Germinal center (tissue), 1 donor: ENCODE results near the gene CSMD2.
"Not testable (repeated sequence)": the region's sequence is repeated elsewhere in the genome, so short reads cannot be mapped to it uniquely, and the experiment has no call there.

ENCODE experiments used
- DNase-seq: peaks from one replicate; pipeline ENCODE4 v3.0.0; 2012; ENCODE audit warnings: mixed read lengths, low spot score

The CSMD2 gene

DNA sequence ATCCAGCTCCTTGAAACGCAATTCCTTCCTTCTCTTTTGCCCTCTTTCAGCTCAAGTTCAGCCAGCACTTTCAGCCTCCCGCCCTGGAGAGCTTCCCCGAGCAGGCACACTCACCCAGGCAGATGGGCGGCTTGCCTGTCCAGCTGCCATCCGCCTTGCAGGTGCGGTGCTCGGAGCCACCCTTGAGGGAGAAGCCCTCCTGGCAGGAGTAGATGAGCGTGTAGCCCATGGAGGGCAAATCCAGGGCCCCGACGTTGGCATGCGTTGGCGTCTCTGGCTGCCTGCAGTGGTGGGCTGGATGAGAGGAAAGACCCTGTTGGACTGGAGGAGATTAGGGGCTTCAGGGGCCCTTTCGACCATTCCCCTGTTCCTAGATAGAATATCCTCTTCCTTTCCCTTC lies 632.1 kb downstream of the CSMD2 start:
- DNase-seq, result no peak

DNA sequence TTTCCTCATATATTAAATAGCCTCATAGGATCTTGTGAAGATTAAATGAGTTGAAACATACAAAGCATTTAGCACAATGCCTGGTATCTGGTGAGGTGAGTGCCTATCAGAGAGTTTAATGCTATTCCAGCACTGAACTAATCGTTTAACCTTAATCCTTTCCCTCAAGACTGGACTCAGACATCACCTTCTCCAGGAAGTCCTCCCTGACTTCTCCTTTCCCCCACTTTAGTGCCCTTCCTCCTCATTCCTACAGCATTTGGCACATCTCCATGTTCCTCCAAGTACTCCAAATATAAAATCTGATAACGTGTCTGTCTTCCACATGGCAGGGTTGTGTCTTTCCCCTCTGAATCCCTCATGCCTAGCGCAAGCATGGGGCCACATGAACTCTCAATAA lies 632.8 kb downstream of the CSMD2 start:
- DNase-seq, result no peak

DNA sequence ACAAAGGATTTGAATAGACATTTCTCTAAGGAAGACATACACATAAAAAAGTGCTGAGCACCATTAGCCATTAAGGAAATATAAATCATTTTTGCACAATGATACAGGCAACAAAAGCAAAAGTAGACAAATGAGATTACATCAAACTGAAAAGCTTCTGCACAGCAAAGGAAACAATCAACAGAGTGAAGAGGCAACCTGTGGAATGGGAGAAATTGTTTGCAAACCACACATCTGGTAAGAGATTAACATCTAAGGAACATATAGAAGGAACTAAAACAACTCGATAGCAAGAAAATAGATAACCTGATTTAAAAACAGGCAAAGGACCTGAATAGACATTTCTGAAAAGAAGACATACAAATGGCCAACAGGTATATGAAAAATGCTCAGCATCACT lies 635.1 kb downstream of the CSMD2 start:
- DNase-seq, result no peak

DNA sequence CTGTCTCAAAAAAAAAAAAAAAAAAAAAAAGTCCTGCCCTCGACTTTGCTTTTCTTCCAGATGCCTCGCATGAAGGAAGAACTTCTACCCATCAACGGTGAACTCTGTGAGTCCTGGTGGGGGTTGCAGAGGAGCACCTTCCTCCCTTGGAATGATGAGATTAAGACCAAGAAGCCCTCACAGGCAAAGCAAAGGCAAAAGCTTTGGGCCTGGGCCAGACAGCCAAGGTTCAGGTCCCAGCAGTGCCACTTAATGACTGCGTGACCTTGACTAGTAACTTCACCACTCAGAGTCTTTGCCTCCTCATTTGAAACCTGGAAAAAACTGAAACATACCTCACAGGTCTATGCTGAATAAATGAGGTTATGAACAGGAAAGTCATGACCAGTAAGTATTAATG lies 637.1 kb downstream of the CSMD2 start:
- DNase-seq, result no peak

DNA sequence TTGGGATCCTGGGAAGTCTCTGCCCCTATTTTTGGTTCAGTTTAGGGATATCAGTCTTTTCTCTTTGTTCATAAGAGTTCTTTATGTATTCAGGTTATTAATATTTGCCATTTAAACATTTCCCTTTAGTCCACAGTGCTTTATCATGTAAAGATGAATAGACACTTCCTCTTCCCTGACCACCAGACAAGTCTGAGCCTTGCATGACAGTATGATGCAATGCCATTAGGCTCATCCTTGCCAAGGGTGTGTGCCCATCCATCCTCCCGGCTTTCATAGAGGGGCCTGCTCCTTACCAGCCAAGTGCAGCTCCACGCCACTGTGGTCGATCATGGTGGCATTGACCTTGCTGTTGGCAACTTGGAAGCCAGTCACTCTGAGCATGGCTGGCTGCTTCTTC lies 640.4 kb downstream of the CSMD2 start:
- DNase-seq, result no peak

DNA sequence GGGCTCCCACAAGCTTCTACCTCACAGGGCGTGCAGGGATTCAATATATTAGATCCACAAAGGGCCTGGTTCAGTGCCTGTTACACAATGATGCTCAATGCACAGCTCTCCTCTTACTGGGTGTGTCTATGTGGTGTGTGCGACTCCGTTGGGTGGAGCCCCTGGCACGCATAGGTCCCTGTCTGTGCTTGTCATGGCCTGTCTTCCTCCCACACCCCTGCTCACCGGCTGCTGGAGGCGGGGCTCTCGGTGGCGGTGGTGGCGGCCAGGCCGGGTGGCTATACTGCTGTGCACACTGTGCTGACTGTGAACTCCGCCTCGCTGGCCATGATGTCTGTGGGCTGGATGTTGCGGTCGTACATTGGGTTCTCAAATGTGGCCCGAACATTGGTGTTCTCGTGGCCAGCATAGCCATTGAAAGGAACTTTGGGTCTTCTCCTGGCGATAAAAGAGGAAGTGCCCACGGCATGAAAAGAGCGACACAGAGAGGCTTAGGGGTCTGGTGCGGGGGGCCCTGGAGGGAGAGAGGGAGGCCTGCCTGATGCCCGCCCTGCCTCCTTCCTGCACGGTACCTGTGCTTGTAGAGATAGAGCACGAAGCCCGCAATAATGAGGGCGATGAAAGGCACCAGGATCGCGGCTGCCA lies 645.7 kb downstream of the CSMD2 start:
- DNase-seq, result no peak

DNA sequence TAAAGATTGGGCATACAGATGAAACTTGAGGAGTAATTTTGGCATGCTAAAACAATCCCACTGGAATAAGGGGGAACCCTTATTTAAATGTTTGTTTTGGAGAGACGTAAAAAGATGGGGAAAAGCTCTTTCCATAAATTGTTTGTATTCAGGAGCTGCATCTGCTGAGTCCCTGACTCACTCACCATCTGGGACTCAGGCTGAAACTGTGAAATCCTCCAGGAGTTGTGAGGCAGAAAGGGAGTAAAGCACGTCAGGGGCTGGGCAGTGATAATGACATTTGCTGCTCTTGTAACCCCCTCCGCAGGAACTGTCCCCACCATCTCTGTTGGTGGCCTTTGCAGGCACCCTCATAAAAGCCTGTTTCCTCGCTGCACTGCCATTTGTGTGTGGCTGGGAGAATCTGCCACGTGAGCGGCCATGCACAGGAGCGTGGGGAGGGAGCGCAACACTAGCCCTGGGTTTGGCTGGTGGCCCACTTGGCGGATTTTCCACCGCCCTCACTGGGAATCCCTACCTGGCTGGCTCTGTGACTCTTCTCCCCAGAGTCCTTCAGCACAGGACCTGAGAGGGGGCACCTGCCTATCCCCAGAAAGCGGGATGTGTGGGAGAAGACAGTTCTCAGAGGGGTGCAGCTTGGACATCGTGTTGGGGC lies 647.3 kb downstream of the CSMD2 start:
- no peak for DNase-seq

DNA sequence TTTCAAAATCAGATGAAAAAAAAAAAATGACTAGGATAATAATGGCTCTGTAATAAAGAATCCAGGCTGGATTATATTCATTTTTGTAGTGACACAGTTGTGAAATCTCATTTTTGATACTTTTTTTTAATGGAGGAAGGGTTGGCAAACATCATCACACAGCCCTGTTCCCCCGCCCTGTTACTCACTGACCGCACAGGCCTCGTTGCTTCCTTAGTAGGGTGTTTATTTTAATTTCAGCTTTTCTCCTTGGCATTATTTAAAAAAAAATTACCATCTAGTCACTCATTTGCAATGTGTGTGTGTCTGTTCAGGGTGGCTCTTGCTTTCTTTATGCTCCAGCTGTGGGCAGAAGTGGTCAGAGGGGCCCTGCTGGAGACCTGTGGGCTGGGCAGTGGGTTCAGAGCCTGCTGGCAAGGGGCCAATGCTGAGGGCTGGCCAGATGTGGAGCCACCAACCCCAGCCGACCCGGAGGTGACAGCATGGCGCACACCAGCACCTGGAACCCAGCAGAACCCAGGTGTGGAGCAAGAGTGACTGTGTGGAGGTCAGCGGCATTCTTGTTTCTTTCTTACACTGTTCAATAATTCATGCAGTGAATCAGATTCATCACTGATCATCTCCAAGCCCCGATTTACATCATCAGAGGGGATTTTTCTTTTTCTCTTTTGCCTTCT lies 648.0 kb downstream of the CSMD2 start:
- DNase-seq, result no peak

DNA sequence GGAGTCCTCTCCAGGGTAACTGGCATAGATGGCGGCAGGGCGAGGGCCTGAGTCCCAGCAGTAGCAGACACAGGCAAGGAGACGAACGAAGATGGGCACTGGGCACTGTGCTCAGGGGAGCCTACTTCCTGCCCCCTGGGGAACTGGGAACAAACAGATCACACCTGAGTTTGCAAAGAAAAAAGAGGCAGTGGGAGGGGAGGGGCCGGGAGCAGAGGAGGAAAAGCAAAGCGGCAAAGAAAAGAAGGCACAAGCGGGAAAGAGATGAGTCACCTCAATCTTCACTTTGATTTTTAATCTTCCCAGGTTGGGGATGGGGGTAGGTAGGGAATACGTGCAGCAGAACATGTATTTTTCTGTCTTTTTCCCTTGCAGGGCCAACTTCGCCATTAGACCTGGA lies 648.6 kb downstream of the CSMD2 start:
- no peak for DNase-seq

DNA sequence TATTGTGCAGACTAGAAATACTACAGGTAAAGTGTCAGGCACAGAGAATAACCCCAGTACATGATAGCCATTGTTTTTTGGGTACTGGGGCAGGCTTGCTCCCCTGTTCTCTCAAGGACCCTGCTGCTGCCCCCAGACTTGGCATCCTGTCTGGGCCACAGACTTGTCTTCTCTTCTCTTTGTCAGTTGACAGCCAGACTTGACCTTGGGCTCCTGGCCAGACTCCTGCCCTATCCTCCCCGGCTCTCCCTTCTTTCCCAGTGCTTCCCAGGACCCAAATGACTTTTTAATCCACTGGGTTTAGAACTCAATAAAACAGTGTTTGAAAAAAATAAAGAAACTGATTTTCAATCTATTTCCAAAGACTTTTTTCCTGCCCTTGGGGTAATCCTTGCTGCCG lies 649.4 kb downstream of the CSMD2 start:
- no peak for DNase-seq

DNA sequence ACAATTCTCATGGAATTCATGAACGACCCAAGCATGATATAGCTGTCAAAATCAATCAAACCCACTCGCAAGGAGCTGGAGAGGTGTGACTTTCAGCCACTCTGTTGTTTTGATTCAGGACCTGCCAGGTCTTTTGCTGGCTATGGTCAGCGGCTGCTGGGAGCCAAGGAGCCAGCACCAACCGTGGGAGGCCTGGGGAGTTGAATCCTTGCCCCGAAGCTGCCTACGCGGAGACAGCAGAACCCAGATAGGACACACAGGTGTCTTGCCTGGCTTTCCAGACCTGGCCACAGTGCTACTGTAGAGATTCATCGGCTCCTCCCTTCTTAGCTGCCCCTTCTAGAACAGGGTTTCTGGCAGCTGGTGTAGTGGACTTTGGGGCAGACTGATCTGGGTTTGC lies 649.9 kb downstream of the CSMD2 start:
- no peak for DNase-seq

DNA sequence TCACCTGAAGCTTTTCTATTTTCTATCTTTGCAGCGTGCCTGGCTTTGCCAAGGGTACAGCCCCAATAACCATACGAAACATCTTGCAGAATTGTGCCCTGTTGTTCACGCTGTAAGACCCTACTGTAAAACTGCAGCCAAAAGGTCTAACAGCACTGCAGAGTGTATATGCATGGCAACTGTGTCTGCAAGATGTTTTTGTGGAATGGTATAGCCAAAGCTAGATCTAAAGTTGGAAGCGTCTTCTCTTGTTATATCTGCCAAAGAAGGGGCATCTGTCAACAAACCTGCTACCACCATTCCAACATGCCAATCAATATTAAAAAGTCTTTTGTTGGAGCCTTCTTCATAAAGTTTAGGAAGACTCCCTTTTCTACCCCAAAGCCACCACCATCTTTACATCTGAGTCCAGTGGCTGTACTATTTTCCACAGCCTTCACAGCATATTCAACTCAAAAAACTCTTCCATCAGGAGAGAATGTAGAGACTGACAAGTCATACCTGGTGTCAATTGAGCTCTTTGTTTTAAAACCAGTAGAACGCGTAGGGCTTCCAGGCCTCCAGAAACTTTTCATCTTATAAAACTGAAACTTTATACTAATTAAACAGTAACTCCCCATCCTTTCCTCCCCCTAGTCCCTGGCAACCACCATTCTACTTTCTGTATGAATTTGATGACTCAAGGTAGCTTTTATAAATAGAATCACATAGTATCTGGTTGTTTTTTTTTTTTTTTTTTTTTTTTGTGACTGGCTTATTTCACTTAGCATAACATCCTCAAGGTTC lies 652.6 kb downstream of the CSMD2 start:
- DNase-seq, result no peak

DNA sequence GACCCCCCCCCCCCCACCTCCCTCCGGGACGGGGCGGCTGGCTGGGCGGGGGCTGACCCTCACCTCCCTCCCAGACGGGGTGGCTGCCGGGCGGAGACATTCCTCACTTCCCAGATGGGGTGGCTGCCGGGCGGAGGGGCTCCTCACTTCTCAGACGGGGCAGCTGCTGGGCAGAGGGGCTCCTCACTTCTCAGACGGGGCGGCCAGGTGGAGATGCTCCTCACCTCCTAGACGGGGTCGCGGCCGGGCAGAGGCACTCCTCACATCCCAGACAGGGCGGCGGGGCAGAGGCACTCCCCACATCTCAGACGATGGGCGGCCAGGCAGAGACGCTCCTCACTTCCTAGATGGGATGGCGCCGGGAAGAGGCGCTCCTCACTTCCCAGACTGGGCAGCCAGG lies 655.8 kb downstream of the CSMD2 start:
- DNase-seq, result not testable (repeated sequence)

DNA sequence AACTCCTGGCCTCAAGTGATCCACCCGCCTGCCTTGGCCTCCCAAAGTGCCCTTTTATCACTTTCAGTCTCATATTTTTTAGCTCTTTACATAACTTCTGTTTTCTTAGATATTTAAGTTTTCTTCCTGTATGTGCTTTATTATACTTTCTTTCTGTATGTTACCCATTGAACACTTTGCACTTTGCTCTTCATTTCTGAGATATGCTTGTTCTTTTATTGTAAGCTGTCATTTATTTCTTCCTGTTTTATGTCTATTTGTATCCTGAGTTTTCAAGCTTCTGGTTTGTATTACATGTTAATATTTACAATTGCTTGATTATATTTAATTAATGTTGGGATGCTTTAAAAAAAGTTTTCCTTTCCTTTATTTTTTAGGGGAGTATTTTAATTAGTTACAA lies 656.9 kb downstream of the CSMD2 start:
- DNase-seq, result no peak

DNA sequence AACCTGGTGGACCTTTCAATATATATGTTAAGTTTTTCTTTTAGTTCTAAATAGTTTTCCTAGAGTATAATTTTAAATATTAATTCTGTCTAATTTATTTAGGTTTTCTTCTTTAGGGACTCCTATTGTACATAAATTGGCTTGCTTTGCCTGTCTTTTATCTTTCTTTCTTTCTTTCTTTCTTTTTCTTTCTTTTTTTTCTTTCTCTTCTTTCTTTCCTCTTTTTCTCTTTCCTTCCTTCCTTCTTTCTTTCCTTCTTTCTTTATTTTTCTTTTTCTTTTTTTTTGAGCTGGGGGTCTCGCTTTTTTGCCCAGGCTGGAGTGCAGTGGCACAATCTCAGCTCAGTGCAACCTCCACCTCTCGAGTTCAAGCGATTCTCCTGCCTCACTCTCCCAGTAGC lies 657.4 kb downstream of the CSMD2 start:
- no peak for DNase-seq

DNA sequence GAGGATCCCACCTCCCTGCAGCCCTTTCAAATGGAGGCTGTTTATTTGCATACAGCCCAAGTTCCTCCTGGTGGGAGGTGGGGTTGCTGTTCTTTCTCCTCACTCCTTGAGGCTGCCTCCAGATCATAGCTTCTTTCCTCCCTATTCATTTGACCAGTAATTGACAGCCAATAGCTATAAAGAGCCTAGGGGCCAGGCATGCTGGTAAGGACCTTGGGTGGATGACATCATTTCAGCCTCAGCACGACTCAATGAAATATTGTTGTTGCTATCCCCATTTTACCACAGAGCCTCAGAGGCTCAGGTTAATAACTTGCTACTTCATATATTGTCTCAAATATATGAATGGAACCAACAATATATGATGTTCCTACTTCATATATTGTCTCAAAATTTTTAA lies 661.5 kb downstream of the CSMD2 start:
- no peak for DNase-seq

DNA sequence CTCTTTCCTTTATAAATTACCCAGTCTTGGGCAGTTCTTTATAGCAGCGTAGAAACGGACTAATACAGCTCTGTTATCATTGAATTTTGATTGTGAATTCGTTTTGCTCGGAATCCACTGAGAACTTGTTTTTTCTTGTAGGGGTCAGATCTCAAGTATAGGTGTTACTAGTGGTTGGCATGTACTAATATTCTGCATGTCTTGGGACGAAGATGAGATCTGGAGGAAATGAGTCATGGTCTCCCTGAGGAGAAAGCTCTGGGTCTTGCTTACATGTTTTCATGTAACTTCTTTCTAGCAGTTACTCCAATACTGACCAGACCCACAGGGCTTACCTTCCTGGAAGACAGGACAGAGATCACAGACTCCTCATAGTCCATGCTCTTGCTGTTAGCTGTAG lies 662.3 kb downstream of the CSMD2 start:
- no peak for DNase-seq

DNA sequence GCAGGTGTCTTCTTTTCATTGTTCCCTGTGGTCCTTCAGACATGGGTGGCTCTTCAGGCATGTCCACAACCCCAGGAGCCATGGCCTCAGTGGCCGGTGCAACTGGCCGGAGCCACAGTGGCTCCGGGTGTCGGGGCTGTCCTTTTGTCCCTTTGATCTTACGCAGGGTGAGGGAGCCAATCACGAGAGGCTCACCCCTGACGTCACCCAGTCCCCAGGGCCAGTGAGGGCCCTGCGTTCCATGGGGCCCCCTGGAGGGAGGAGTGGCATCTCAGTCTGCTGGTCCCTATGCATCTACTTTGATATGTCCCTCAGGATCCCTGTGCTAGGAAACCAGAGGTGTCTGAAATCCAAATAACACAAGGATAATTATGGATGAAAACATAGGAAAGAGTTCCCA lies 663.3 kb downstream of the CSMD2 start:
- no peak for DNase-seq

DNA sequence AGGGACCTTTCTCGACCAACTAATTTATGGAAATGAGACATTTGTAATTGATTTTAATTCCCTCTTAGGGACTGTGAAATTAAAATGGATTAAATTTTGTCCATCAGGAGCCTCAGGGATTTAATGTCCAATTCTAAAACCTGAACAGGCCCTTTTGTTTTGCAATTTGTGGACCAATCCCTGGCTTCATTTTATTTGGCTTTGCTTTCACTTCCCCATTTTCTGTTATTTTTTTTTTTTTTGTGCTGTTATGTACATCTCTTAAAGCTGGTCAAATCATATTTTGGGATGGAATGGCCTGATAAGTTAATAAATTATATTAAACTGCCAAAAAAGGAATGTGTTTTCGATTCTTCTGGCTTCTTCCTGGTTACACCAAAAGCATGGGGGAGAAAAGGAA lies 663.7 kb downstream of the CSMD2 start:
- DNase-seq, result no peak

DNA sequence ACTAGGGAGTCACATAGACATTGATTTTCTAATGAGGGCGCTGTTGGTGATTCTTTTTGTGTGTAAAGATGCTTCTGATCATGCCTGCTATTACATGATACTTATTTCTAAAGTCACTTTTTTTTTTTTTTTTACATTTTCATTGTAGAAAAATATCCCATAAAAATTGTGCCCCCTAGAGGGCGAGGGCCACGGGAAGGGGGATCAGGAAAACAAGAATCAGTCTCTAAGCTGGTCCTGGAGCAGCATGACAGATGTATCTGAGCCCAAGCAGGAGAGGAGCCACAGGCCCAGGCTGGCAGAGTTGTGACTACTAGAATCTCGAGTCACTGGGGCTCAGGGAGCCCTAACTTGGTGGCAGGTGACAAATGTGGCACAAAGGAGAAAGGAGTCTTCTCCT lies 664.5 kb downstream of the CSMD2 start:
- no peak for DNase-seq

DNA sequence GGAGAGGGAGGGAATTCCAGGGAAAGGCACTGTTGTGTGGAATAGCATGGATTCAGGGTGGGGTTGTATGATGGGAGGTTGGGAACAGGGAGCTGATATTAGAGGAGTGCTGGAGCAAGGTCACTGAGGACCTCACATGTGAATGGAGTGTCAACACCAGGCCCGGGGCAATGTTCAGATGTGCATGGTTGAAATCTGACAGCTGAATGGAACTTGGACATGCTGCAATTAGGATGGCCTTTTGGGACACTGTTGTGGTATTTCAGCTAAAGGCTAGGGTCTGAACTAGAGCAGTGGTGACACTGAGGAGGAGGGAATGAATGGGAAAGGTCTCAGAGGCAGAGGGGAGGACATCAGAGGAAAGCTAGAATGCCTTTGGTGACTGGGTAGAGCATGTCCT lies 667.6 kb downstream of the CSMD2 start:
- no peak for DNase-seq

DNA sequence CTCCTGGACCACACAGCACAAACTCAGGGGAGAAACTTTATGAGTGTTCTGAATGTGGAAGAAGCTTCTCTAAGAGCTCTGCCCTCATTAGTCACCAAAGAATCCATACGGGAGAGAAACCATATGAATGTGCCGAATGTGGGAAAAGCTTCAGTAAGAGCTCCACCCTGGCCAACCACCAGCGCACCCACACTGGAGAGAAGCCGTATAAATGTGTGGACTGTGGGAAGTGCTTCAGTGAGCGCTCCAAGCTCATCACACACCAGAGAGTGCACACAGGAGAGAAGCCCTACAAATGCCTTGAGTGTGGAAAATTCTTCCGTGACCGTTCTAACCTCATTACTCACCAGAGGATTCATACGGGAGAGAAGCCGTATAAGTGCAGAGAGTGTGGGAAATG lies 670.1 kb downstream of the CSMD2 start:
- no peak for DNase-seq

DNA sequence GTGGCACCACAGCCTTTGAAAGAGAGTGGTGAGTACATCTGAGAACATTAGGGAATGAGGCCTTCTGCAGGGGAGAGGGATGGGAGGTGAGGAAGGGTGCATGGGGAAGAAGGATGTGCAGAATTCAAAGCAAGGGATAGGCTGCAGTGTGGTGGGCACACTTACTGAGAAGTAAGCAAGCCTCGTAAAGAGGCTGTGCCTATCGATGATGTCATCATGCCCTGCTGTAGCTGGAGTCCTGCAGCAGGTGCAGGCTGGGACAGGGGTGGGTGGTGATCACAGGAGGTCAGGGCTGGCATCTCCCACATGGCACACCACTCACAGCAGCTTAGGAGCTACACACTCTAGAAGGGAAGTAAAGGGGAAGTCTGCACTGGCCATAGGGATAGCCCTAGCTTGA lies 676.4 kb downstream of the CSMD2 start:
- DNase-seq, result no peak
